SK-N-SH (cell line): ENCODE data around the gene OR10G7.
"Not testable (repeated sequence)": the region's sequence is repeated elsewhere in the genome, so short reads cannot be mapped to it uniquely, and the experiment has no call there.

Experiments
- CTCF ChIP-seq: fragments of 200-600 bp; sonication (generic); IDR thresholded peaks from 2 replicates; pipeline ENCODE4 v1.6.1; 2017; ENCODE audit warnings: antibody characterized with exemption, mild to moderate bottlenecking, moderate library complexity
- RAD21 ChIP-seq: IDR thresholded peaks from 2 replicates; pipeline ENCODE4 v1.6.1; 2012; ENCODE audit warnings: mild to moderate bottlenecking, low read length
- RCOR1 ChIP-seq: fragments of 150-350 bp; IDR thresholded peaks from 2 replicates; pipeline ENCODE4 v1.6.1; 2017; ENCODE audit warnings: antibody characterized with exemption, low read length
- RFX5 ChIP-seq: IDR thresholded peaks from 2 replicates; pipeline ENCODE4 v1.6.1; 2012; ENCODE audit warnings: mild to moderate bottlenecking, improper control_type of control experiment, low read length
- TF ChIP-seq, protein P1 (sequence below): fragments of 150-350 bp; IDR thresholded peaks from 2 replicates; pipeline ENCODE4 v1.6.1; 2017; ENCODE audit warnings: antibody characterized with exemption, low read length, low read depth, borderline replicate concordance

DNA sequence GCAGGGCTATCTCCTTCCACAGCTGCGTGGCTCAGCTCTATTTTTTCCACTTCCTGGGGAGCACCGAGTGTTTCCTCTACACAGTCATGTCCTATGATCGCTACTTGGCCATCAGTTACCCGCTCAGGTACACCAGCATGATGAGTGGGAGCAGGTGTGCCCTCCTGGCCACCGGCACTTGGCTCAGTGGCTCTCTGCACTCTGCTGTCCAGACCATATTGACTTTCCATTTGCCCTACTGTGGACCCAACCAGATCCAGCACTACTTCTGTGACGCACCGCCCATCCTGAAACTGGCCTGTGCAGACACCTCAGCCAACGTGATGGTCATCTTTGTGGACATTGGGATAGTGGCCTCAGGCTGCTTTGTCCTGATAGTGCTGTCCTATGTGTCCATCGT, 25.3 kb downstream of the OR10G7 start:
- TF ChIP-seq CTCF, RAD21, RFX5, RCOR1: not testable (repeated sequence)
- TF ChIP-seq, protein P1, sequence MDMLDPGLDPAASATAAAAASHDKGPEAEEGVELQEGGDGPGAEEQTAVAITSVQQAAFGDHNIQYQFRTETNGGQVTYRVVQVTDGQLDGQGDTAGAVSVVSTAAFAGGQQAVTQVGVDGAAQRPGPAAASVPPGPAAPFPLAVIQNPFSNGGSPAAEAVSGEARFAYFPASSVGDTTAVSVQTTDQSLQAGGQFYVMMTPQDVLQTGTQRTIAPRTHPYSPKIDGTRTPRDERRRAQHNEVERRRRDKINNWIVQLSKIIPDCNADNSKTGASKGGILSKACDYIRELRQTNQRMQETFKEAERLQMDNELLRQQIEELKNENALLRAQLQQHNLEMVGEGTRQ: not testable (repeated sequence)
